ENCODE measurements around the gene GPA33. TPM values are rescaled to one million over a fixed set of nuclear protein-coding genes. Genes with fewer than 3 reads are reported as not detected.

Gene GPA33
- total and polyA plus RNA-seq, 2 experiments from 2014 or later: 1.5 to 5.8 TPM

DNA sequence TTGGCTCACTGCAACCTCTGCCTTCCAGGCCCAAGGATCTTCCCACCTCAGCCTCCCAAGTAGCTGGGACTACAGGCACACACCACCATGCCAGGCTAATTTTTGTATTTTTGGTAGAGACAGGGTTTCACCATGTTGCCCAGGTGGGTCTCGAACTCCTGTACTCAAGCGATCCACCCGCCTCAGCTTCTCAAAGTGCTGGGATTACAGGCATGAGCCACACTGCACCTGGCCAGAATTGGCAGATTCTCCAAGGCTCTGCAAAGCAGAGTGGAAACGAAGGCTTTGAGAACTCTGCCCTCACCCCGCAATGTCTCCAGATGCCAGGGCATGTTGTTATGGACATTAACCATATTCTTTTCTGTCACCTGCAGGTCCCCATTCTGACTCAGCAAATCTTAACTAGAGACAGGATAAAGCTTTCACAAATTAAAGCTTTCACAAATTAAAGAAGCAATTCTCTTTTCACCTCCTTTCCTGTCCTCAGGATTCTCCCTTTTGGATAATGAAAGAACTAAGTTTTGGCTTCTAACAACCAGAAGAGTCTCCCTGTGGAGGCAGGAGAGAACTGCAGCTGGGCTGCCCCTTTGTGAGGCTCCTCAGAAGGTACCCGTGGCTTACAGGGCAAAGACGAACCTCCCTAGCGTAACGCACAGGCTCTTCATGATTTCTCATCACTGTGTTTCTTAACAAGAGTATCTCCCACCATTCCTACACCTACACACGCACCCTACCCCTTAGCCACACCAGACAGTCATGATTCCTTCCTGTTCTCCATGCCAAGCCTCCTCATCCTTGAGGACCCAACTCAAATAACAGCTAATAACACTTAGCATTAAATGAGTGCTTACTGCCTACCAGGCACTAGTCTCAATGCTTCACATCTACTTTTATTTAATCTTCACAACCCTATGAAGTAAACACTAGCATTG lies 29.8 kb downstream of the GPA33 start:
- H3K4me1 ChIP-seq (ENCODE audit: insufficient read depth): no peaks in the 10 kb centered on the region
- TF ChIP-seq EZH2phosphoT487 (IDR thresholded peaks at IDR 0.05; ENCODE audit: low read depth, severe bottlenecking, unreplicated experiment) (no peak), EZH2 (IDR thresholded peaks at IDR 0.05; ENCODE audit: borderline replicate concordance) (no peak)
- TF ChIP-seq, protein P1, sequence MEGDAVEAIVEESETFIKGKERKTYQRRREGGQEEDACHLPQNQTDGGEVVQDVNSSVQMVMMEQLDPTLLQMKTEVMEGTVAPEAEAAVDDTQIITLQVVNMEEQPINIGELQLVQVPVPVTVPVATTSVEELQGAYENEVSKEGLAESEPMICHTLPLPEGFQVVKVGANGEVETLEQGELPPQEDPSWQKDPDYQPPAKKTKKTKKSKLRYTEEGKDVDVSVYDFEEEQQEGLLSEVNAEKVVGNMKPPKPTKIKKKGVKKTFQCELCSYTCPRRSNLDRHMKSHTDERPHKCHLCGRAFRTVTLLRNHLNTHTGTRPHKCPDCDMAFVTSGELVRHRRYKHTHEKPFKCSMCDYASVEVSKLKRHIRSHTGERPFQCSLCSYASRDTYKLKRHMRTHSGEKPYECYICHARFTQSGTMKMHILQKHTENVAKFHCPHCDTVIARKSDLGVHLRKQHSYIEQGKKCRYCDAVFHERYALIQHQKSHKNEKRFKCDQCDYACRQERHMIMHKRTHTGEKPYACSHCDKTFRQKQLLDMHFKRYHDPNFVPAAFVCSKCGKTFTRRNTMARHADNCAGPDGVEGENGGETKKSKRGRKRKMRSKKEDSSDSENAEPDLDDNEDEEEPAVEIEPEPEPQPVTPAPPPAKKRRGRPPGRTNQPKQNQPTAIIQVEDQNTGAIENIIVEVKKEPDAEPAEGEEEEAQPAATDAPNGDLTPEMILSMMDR (IDR thresholded peaks at IDR 0.05; ENCODE audit: poor library complexity): no peak
- H2AFZ ChIP-seq: no peak overlapping the region
- no peak overlapping the region for H3K4me2 ChIP-seq
- no peak overlapping the region for H3K4me3 ChIP-seq
- no peaks in the 10 kb centered on the region for H3K27me3 ChIP-seq
- H3K9me2 ChIP-seq (replicated peaks; ENCODE audit: insufficient read depth): no peaks in the 10 kb centered on the region
- no peaks in the 10 kb centered on the region for H3K9me3 ChIP-seq (ENCODE audit: low read depth)
- no peaks in the 10 kb centered on the region for H3K36me3 ChIP-seq (replicated peaks; ENCODE audit: insufficient read depth, low read depth)
- H4K20me1 ChIP-seq (ENCODE audit: insufficient read depth, poor library complexity, severe bottlenecking): no peaks in the 10 kb centered on the region
- no peak for DNase-seq (ENCODE audit: low spot score)
- H3K27ac ChIP-seq: no peak overlapping the region
- no peaks in the 10 kb centered on the region for H3K79me2 ChIP-seq
- WGBS (ENCODE audit: low lambda C conversion rate, missing lambda C conversion rate): 78% methylated on average over 10 of the region's 10 CpGs

DNA sequence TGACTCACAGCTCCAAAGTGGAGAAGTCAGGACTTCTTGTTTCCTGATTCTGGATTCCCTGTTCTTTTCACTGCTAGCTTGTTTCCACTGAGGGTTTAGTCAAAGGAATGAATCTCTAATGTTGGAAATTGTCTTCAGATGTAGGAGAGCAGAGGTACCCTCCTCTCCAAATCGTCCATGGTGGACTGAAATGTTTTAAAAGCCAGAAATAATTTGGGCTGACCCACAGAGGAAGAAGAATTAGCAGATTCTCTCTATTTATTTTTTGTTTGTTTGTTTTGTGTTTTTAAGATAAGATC lies 30.4 kb downstream of the GPA33 start:
- TF ChIP-seq, protein P1 (IDR thresholded peaks at IDR 0.05; ENCODE audit: poor library complexity): no peak
- TF ChIP-seq EZH2 (IDR thresholded peaks at IDR 0.05; ENCODE audit: borderline replicate concordance): no peak
- no peak for TF ChIP-seq EZH2phosphoT487 (IDR thresholded peaks at IDR 0.05; ENCODE audit: low read depth, severe bottlenecking, unreplicated experiment)
- no peak overlapping the region for H3K4me2 ChIP-seq
- no peaks in the 10 kb centered on the region for H4K20me1 ChIP-seq (ENCODE audit: insufficient read depth, poor library complexity, severe bottlenecking)
- H3K79me2 ChIP-seq: no peaks in the 10 kb centered on the region
- no peaks in the 10 kb centered on the region for H3K27me3 ChIP-seq
- H3K9me3 ChIP-seq (ENCODE audit: low read depth): no peaks in the 10 kb centered on the region
- no peak overlapping the region for H2AFZ ChIP-seq
- H3K4me1 ChIP-seq (ENCODE audit: insufficient read depth): no peaks in the 10 kb centered on the region
- no peak for DNase-seq (ENCODE audit: low spot score)
- no peak overlapping the region for H3K27ac ChIP-seq
- H3K9me2 ChIP-seq (replicated peaks; ENCODE audit: insufficient read depth): no peaks in the 10 kb centered on the region
- no peak overlapping the region for H3K4me3 ChIP-seq
- WGBS (ENCODE audit: low lambda C conversion rate, missing lambda C conversion rate): 65% methylated on average over 1 of the region's 1 CpG
- H3K36me3 ChIP-seq (replicated peaks; ENCODE audit: insufficient read depth, low read depth): no peaks in the 10 kb centered on the region

DNA sequence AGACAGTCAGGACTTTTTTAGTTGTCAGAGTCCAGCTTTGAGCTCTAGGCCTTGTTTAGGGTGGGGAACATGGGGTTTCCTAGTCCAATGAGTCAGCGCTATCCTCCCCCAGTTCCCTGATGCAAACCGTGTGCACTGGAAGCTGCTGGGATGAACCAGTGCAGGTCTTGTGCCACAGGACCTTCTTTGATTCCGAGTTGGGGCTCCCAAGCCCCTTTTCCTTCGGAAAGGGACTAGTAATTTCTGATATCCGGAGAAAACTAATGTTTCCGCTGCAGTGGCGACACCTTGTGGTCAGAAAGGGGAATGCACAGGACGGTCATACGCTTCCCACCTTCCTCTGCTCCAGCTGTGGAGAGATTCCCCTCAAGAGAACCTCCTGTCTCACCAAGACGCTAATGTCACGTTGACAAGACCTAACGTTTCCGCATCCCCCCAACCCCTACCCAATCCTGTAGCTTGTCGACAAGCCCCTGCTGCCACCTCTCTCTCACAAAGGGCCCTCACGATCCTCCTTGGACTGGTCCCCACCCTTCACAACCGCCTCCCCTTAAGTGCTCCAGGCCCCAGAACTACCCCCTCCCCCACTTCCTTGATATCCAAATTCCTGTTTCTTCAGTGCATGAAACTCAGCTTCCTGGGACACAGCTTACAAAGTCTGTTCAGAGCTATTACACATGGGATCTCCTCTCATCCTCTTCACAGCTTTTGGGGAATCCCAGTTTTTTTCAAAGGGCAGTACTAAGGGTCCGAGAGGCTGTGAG lies 30.9 kb downstream of the GPA33 start:
- WGBS (ENCODE audit: low lambda C conversion rate, missing lambda C conversion rate): 20% methylated on average over 17 of the region's 17 CpGs
- DNase-seq (ENCODE audit: low spot score): peak; percentile 77

More for the DNA sequence above, 30.9 kb downstream of the GPA33 start:
- Histone ChIP-seq H3K9me2 (replicated peaks; ENCODE audit: insufficient read depth) (no peaks in the 10 kb centered on the region), H3K79me2 (no peaks in the 10 kb centered on the region), H3K9me3 (ENCODE audit: low read depth) (no peaks in the 10 kb centered on the region), H3K4me1 (ENCODE audit: insufficient read depth) (no peaks in the 10 kb centered on the region), H3K27ac (no peak overlapping the region), H3K4me2 (peak overlapping the region; percentile 55), H2AFZ (peak overlapping the region; percentile 38), H3K4me3 (no peak overlapping the region), H4K20me1 (ENCODE audit: insufficient read depth, poor library complexity, severe bottlenecking) (no peaks in the 10 kb centered on the region), H3K27me3 (no peaks in the 10 kb centered on the region), H3K36me3 (replicated peaks; ENCODE audit: insufficient read depth, low read depth) (no peaks in the 10 kb centered on the region)
- no peak for TF ChIP-seq EZH2 (IDR thresholded peaks at IDR 0.05; ENCODE audit: borderline replicate concordance)
- no peak for TF ChIP-seq EZH2phosphoT487 (IDR thresholded peaks at IDR 0.05; ENCODE audit: low read depth, severe bottlenecking, unreplicated experiment)
- TF ChIP-seq, protein P1 (IDR thresholded peaks at IDR 0.05; ENCODE audit: poor library complexity): peak; percentile 97
